Midbrain (tissue), 1 donor: ENCODE measurements around the gene SMAD6.

ENCODE experiments used
- DNase-seq: peaks from one replicate; lab custom pipeline; 2025; lab: John Stamatoyannopoulos, UW

SMAD6 gene

DNA sequence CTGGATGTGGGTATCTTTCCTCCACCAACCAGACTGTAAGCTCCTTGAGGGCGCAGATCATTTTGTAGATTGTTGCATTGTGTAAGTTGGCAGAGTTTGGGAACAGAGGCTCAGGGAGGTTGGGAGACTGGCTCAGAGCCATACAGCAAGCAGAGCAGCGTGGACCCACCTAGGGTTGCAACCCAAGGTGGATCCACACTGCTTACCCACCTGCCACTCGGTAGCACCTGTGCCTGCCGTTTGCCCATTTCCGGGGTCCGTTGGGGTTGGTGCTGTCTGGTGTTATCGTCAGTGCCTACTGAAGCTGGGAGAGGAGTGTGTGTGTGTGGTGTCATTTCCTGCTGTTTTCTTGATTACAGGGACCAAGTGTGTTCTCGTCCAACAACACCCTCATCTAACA, 19.0 kb downstream of the SMAD6 start:
- no peak for DNase-seq

DNA sequence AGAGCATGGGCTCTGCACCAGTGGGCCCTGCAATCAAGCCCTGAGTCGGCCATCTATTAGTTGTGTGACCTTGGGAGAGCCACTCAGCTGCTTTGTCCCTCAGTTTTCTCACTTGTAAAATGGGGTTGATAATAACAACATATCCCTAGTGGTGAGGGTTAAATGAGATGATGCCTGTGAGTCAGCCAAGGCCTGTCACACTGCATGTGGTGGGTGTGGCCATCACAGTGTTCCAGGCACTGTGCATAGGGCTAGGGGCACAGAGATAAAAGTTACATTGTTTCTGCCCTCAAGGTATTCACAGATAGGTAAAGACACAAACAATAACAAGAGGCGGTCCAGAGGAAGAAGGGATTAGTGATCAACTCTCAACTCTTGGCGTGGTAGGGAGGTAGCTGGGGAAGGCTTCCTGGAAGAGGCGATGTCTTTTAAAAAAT, 19.5 kb downstream of the SMAD6 start:
- DNase-seq, result no peak

DNA sequence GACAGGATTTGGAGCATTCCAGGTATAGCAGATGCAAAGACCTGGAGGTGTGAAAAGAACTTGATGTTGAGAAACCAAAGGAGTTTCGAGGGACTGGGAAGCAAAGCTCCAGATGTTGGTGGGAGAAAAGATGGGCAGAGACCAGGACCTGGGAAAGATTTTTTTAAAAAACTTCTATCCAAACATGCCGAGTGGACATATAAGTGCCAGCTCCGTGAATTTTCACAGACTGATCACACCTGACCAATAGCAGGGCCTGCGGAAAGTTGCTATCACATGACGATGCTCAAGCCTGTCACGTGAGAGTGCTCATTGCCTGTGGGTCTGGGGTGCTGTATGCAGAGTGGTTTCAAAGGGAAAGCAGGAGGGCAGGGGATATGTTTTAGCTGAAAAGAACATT, 19.9 kb downstream of the SMAD6 start:
- DNase-seq, result no peak

DNA sequence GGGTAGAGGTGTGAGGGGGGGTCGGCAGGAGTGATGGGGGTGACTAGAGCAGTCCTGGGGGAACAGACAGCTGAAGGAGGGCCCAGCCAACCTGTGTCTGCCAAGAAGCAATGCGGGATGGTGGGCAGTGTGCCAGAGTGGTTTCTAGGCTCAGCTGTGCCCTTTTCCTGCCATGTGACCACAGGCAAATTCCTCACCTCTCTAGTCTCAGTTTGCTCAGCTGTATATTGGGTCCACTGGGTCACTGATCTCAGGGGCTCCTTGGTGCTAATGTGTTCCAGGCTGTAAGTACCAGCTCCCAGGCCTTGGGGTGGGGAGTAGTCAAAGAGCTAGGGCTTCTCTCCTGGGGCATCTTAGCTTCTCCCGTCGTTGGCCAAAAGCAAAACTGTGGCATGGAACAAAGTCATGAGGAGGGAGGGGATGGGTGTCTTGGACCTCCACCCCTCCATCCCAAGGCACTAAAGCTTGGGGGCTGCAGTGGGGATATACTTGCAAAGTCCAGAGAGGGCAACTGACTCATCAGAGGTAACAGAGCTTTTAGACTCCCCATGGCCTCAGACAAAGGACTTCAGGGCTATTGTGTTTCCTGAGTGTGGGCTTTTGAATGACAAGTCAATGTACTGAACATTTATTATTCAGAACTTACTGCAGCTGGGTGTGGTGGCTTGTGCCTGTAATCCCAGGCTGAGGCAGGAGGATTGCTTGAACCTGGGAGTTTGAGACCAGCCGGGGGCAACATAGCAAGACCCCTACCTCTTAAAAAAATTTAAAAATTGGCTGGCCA, 20.9 kb downstream of the SMAD6 start:
- no peak for DNase-seq

DNA sequence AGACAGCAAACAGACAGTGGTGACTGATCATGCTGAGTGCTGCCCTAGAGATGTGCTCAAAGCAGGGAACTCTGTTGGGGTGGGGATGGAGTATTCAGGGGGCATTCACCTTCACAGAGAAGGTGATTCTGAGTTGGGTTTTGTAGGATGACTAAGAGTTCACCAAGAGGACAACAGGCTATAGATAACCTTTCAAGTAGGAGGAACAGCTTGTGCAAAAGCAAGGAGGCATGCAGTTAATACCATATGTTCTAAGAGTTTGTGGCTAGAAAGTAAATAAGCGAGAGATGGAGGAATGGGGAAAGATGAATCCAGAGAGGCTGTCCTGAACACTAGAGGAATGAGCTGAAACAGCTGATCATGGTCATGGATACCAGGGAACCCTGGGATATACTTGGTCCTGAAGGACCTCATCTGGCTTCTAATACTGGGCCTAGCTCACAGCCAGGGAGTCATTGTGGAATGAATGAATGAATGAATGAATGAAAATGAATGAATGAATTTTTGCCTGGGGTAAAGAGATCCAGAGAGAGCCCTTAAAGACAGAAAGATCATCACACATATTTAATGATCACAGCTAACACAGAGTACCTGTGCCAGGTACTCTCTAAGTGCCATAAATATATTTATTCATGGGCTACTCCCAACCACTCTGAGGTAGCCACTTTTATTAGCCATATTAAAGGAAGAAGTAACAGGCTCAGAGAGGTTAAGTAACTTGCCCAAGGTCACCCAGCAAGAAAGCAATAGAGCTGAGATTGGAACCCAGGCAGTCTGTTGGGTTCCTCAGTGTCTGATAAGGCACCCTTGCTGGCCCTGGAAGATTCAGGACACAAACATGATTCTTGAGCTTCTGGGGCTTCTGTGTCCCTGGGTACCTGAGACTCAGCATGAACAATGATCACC, 22.0 kb downstream of the SMAD6 start:
- DNase-seq, result no peak

DNA sequence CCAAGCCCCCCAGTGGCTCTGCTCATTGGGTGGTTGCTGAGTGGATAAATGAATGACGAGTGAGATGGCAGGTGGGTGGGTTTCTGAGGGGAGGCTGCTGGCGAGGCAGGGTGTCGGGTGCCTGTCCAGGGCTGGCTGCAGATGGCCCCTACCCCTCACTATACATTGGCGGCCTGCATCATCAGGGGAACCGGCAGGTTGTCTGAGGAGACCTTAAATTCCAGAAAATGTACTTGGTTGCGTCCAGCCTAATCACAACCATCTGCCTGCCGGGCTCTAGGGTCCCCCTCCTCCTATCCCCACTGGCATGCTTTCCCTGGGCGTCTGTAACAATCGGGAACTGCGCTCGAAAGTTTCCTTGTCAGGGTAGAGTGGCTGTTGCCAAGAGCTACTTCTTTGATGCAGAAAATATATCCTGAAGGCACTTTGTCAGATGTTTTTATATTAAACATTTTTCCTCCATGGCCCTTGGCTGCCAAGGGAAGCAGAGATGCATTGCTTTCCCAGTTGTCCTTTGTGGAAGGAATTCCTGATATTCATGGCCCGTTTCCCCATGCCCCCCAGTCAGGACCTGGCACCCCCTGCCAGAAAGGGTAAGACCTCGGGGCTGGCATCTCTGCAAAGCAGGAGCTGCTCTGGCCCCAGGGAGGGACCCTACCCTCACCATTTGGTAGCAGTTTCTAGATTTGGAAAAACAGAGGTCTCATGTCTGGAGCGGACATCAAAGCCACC, 22.9 kb downstream of the SMAD6 start:
- no peak for DNase-seq

DNA sequence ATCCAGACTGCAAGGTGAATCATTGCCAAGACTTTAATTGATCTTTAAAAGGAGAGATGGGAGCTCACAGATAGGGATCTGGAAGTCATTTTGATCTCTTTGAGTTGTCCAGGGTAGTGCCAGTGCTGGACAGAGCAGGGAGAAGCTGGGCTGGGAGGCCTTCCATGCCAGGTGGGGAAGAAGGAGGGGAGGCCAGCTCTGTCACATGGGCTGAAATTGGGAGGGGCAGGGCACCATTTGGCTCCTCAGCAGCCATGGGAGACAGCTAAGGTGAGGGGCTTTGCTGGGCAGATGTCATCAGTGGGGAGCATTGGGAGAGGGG, 23.4 kb downstream of the SMAD6 start:
- no peak for DNase-seq

DNA sequence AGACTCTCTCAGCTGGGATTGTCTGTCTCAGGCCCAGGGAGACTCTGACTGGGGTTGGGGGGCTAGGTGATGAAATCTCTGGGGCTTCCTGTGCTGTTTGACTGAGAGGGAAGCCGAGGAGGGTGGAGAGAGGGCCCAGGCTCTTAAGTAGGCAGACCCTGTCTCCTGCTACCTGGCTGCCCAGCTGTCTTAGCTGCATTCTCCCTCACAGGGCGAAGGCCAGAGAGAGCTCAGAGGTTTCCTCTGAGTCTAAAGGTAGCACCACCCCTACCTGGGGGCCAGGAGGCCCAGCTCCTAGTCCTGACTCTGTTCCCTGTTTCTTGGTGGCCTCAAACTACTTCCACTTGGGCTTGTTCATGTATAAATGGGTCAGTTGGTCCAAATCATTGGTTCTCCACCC, 24.4 kb downstream of the SMAD6 start:
- no peak for DNase-seq

DNA sequence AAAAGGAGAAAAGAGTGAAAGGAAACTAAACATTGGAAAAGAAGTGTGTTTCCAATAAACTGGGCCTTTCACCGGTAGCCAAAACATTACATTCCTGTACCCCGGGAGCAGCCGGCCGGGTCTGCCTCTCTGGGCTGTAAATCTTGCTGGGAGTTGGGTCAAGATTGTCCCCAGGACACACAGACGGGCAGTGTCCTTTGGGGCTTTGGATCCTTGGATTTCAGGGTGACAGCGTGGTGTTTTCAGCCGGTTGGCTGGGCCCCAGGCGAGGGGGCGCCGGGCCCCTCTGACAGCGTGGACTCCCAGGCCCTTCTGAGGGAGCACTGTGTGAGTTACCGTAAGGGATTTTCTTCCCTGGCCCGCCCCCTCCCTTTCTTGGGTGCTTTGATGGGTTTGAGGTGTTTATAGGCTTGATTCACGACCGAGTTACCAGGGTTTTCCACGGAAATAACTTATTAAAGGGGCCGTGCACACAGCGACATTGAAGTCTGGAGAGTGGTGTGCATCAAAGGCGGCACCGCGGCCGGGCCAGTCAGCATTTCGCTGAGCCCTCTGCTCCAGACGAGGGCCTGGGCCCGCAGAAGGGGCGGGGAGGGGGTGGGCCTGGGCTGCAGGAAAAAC, 27.4 kb downstream of the SMAD6 start:
- DNase-seq, result peak; percentile 7

DNA sequence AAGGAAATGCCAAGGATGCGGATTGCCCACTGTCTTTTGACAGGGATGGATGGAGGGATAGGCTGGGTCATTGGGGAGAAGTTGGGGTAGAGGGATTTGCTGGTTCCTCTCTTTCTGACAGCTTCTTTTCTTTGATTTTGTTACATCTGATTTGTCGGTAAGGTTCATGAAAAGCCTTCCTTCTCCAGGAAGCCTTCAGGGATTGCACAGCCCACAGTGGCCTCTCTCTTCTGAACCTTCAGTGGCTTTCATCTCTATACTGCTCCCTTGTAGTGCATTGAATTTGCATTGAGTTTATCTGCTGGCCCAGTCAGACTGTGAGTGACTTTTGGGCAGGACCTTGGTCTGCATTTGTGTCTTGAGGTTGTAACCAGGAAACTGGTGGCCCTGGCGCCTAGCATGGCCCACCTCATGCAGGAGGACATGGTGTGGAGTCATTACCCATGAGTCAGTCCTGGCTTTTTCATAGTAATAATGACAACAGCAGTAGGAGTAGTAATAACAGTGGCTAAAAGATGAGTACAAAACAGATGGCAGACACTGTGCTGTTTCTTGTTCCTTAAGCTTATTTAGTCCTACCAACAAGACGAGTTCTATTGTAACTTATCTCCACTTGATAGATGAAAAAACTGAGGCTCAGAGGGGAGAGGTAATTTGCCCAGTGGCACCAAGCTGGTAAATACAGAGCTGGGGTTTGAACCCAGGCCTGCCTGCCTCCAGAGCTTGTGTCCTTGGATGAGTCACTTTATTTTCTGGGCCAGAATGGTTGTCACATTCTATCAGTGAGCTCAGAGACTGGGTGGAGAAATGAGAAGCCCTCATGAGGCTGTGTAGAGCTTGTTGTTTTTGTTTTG, 28.4 kb downstream of the SMAD6 start:
- no peak for DNase-seq

DNA sequence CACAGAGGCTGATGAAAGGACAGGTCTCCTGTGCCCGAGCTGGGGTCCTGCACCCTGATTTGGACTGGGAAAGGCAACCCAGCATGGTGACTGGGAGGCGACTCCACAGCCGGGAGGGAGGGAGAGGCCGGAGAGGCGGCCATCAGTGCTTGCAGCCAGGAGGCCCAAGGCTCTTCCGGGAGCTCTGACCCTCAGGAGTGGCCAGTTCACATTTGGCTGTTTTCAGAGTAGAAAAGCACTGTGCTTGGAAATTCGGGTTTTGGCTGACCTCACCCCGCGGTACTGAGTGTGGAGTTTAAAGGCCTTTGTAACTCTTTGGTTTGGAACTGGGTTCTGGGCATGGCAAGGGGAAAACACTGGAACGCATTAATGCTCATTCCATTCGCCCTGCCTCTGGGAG, 31.9 kb downstream of the SMAD6 start:
- peak; percentile 72 for DNase-seq

DNA sequence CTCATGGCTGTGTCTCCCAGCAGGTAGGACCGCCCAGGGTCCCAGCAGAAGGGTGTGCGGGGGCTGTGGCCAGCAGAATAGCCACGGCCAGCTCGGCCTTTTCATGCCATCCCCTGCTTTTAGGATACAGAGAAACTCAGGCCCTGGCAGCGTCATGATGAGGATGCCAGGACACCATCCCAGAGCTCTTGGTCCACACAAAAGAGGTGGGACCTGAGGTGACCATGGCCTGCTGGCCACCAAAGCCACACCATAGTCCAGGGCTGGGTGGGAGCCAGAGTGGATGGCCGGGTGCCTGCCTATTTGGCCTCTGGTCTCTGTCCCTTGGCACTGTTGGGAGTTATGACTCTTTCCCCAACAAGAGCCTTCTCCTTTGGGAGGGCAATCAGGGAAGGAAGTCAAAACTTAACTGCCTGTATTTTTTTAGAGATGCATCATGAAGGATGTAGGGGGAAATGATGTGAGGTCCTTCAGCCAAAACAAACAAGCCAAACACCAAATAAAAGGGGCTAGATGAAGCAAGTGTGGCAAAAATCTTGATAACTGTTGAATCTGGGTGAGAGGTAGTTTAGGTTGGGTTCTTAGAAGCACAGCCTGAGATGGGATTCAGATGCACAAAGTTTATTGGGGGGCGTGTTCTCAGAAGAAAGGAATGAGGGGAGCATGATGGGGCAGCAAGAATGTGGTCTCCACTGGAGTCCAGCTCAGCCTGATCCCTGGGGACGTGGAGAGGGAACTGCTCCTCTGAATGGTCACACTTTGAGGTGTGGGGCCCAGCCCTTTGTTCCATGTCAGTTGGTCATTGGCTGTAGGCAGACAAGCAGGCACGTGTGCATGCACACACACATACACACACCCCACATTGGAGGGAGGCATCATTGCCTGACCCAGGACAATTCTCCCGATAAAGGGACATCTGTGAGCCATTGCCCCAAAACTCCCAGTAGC, 33.2 kb downstream of the SMAD6 start:
- DNase-seq, result no peak

DNA sequence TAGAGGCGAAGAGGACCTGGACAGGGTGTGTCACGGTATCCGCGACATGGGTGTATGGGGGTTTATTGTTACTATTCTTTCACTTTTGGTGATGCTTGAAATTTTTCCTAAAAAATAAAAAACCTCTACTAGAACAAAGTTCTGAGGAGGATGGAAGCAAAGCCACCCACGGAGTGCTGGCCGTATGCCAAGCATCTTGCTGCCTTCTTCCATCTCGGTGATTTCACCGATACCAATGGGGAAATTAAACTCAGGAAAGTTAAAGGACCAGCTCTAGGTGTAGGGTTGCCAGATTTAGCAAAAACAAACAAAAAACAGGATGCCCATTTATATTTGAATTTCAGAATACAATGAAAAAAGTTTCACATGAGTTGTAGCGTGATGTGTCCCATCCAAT, 33.9 kb downstream of the SMAD6 start:
- no peak for DNase-seq

DNA sequence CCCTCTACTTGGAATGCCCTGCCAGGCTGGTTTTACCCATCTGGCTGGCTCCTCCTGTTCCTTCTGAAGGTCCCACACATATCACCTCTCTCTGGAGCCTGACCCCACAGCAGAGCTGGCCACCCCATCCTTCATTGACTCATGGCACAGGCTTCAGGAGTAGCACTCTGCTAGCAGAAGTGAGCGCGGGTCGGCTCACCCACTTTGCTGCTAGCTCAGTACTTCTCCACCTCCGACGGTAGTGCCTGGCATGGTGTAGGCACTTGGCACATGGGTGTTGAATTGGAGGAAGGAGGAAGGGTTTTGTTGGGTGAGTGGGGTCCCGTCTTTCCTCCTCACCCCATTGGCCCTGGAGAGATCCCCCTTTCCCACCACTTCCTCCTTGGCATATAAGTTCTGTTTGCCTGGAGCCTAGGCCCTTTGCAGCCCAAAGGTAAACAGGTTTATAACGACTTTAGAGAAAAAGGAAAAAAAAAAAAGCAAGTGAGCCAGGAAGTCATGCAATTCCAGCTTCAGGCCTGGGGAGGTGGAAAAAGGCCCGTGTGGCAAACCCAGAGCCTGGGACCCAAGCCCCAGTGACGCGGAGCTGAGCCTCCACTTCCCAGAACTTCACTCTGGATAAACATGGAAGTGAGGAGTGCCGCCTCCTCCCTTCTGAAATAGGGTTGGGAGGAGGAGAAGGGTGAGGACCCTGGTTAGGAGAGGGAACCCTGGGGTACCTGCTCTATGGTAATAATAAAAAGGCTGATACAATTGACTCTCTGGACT, 35.4 kb downstream of the SMAD6 start:
- DNase-seq, result no peak

DNA sequence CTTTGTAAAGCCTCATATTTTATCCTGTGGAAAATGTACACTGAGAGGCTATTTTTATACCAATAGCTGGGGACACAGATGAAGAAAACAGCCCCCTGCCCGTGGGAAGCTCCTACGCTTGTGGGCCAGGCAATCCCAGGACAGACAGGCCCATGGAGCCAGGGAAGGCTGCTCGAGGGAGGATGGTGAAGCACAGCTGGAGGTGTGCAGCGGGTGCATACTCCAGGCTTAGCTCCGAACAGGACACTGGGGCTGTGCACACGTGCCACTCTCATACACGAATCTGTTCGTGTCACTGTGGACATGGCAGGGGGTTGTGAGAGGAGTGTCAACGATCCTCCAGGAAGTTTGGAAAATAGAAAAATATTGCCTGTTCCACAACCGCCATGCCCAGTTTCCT, 36.1 kb downstream of the SMAD6 start:
- no peak for DNase-seq

DNA sequence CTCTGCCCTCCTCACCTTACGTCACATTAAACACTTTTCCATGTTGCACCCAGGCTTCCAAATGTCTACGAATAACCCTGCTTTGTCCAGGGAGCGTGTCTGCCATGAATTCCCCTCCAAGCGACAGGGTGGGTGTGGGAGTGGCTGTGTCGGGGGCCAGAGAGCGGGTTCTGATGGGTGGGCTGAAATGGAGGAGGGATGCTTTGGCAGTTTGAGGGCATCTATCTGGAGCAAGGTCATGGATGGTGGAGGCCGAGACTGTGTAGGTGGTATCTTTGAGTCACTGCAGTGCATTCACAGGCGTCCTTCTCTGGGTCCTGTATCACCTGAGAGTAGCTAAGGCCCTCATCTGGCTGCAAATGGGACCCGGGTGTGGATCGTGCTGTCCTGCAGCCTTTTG, 36.6 kb downstream of the SMAD6 start:
- no peak for DNase-seq

DNA sequence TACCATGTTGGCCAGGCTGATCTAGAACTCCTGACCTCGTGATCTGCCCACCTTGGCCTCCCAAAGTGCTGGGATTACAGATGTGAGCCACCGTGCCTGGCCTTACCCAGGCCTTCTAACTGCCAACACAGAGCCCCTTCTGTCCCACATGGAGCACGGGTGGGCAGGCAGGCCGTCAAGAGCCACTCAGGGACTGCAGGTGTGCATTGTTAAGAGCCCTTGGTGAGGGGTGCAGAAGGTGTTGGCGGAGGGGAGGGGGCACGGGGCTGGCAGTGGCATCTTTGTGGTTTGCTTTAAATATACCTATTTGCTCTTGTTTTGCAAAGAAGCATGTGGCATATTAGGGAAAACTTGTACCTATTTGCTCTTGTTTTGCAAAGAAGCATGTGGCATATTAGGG, 37.3 kb downstream of the SMAD6 start:
- DNase-seq, result no peak

DNA sequence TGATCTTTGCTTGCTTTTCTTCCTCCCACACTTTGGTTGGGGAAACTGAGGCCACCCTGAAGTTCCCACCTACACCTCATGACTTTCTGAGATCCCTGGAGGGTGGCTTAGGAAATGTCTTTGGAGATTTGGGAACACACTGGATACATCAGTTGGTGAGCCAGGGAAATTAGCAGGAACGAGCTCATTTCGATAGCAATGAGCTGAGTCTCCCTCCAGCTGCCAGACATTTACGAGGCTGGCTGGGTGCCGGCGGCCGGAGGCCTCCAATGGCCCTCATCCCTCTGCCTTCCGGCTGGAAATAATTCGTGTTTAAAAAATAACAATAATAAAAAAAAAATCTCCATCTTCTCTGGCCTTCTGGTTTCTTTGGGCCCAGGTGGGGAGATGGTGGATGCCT, 38.8 kb downstream of the SMAD6 start:
- DNase-seq, result no peak

DNA sequence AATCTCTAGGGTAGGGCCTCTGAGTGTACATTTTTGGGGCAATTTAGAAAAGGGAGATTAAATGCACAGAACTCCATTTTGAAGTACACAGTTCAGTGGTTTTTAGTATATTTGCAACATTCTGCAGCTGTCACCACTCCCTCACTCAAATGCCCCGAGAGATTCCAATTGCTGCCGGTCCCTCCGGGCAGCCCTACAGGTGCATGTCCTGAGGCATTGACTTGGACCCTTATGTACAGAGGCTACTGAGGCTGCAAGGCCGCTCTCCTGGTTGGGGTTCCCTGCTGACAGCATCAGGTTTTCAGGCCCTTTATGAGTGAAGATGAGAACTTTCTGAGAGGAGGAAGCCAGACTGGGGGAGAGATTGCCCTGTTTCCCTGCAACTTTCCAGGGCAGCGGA, 39.6 kb downstream of the SMAD6 start:
- DNase-seq, result no peak
